Gastroesophageal sphincter (tissue), 4 donors: Measurements from ENCODE around the gene MYH8. TPM values are rescaled to one million over a fixed set of nuclear protein-coding genes. Genes with fewer than 3 reads are reported as not detected.

Experiments used
- ATAC-seq: fragments of 150-250 bp; one replicate; pipeline ENCODE4 v1.9.1; 2016; ENCODE audit warnings: mild to moderate bottlenecking, moderate library complexity
- H3K27ac ChIP-seq, 4 donors: fragments of 200-600 bp; sonication (generic) in 3 of 4; 1 replicate in 3 of 4; 2 replicates in 1 of 4; pipeline ENCODE4 v1.5.1; 2016 to 2019
- H3K27me3 ChIP-seq: fragments of 200-600 bp; sonication (generic); one replicate; pipeline ENCODE4 v1.5.1; 2019
- H3K36me3 ChIP-seq, 2 donors: fragments of 200-600 bp; sonication (generic); one replicate each; pipeline ENCODE4 v1.5.1; 2019; ENCODE audit warnings: control low read depth in 1 of 2
- H3K4me1 ChIP-seq, 3 donors: fragments of 200-600 bp; sonication (generic); 1 replicate in 2 of 3; 2 replicates in 1 of 3; pipeline ENCODE4 v1.5.1; 2016 to 2019; ENCODE audit warnings: control low read depth in 2 of 3
- H3K4me3 ChIP-seq, 2 donors: fragments of 200-600 bp; sonication (generic); one replicate each; pipeline ENCODE4 v1.5.1; 2019; ENCODE audit warnings: mild to moderate bottlenecking in 1 of 2, moderate library complexity in 1 of 2
- H3K9me3 ChIP-seq, 3 donors: fragments of 200-600 bp; sonication (generic); one replicate each; pipeline ENCODE4 v1.5.1; 2017 to 2019; ENCODE audit warnings: control low read depth in 2 of 3
- EP300 ChIP-seq: sonication (generic); formaldehyde crosslinking; IDR thresholded peaks from one replicate; pipeline ENCODE4 v1.6.1; 2017; ENCODE audit warnings: antibody characterized with exemption, mild to moderate bottlenecking
- POLR2A ChIP-seq, 2 donors: fragments of 450-650 bp; IDR thresholded peaks; one replicate each; pipeline ENCODE4 v1.6.1; 2017; ENCODE audit warnings: antibody characterized with exemption in 2 of 2, mild to moderate bottlenecking in 2 of 2, moderate library complexity in 1 of 2
- POLR2AphosphoS5 ChIP-seq: sonication (generic); formaldehyde crosslinking; IDR thresholded peaks from one replicate; pipeline ENCODE4 v1.6.1; 2017; ENCODE audit warnings: antibody characterized with exemption
- WGBS, 2 donors: methylation state at CpG; one replicate each; pipeline ENCODE4 v1.1.5; 2018; ENCODE audit warnings: low coverage in 1 of 2; 5-methylcytosine and 5-hydroxymethylcytosine counted together
- total RNA-seq, 4 donors: library from RNA; depleted of rRNA; stranded (reverse); fragments of >200 nt; gene quantifications; one replicate each; pipeline ENCODE4 v1.1.0, GENCODE V29; 2016
- TF ChIP-seq, protein P1 (sequence below), 4 experiments: fragments of 200-600 bp in 2 of 4; fragments of 450-650 bp in 2 of 4; sonication (generic) in 1 of 4; IDR thresholded peaks; one replicate each; pipeline ENCODE4 v1.5.1; 2017 to 2019; ENCODE audit warnings: antibody characterized with exemption in 4 of 4, mild to moderate bottlenecking in 2 of 4, moderate library complexity in 2 of 4

Gene MYH8
- total RNA-seq, 4 donors from 2014 or later: not detected

DNA sequence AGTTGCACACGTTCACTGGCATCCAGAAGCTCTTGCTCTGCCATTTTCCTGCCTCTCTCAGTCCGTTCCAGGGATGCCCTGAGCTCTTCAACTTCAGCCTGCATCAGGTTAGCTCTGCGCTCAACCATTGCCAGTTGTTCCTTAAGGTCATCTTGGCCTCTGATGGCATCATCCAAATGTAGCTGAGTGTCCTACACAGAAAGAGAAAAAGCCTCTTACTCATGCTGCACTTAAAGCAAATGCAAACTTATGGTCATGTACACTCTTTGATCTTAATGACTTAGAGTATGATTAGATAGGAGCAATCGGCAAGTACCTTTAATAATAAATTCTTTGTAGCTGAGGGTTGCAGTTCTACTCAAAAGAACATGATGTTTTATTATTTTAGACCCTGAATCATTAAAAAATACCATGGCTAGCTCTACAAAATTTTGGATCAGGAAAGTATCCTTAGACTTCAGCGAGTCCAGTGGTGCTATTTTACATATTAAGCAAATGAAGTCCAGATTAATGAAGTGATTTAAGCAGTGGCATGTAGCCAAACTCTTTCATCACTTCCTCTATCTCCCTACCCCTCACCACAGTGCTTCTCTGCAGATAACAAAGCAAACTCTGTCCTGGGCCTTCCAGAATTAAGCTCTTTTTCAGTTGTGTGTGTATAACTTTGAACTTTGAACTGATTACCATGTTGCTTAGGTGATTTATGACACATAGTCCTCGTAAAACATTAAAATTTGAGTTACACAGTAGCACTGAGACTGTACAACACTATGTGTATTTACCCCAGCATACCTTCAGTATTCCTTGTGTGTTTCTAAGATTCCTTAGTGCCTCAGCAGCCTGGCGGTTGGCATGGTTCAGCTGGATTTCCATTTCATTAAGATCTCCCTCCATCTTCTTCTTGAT, 25.5 kb upstream of the MYH8 start:
- H3K36me3 ChIP-seq: no peaks in the 10 kb centered on the region
- no peaks in the 10 kb centered on the region for H3K4me1 ChIP-seq
- no peaks in the 10 kb centered on the region for H3K27me3 ChIP-seq
- no peak for ATAC-seq
- no peak overlapping the region for H3K27ac ChIP-seq
- WGBS, 2 donors: 61 to 74% methylated on average over 6 to 7 of the region's 7 CpGs
- H3K4me3 ChIP-seq: no peak overlapping the region
- no peaks in the 10 kb centered on the region for H3K9me3 ChIP-seq
- TF ChIP-seq EP300 (no peak), POLR2A (IDR thresholded peaks at IDR 0.05) (no peak), POLR2AphosphoS5 (no peak)
- TF ChIP-seq, protein P1, sequence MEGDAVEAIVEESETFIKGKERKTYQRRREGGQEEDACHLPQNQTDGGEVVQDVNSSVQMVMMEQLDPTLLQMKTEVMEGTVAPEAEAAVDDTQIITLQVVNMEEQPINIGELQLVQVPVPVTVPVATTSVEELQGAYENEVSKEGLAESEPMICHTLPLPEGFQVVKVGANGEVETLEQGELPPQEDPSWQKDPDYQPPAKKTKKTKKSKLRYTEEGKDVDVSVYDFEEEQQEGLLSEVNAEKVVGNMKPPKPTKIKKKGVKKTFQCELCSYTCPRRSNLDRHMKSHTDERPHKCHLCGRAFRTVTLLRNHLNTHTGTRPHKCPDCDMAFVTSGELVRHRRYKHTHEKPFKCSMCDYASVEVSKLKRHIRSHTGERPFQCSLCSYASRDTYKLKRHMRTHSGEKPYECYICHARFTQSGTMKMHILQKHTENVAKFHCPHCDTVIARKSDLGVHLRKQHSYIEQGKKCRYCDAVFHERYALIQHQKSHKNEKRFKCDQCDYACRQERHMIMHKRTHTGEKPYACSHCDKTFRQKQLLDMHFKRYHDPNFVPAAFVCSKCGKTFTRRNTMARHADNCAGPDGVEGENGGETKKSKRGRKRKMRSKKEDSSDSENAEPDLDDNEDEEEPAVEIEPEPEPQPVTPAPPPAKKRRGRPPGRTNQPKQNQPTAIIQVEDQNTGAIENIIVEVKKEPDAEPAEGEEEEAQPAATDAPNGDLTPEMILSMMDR (IDR thresholded peaks at IDR 0.05): no peak

DNA sequence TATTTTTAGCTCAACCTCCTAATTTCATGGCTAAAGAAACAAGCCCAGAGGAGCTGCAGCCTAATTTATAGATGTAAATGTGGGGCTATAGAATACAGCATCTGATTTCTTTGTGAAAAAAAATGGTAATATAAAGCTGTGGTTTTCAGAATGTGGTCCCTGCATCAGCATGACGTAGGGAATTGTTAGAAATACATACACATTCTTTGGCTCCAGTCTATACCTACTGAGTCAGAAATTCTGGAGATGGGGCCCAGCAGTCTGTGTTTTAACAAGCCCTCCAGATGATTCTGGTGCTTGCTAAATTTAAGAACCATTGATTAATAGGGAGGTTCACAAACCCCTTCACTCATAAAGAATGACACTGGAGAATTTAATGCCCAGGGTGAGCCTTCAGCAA, 18.1 kb upstream of the MYH8 start:
- Histone ChIP-seq H3K4me1 (no peaks in the 10 kb centered on the region), H3K36me3 (no peaks in the 10 kb centered on the region), H3K27me3 (peaks cover 3% of the 10 kb centered on the region), H3K9me3 (peaks cover 0 to 7% (median 0%) of the 10 kb centered on the region in 3 donors), H3K4me3 (no peak overlapping the region), H3K27ac (no peak overlapping the region)
- ATAC-seq: no peak
- WGBS, 2 donors: 60 to 89% methylated on average over 1 of the region's 1 CpG
- no peak for TF ChIP-seq POLR2A (IDR thresholded peaks at IDR 0.05)
- TF ChIP-seq POLR2AphosphoS5: no peak
- no peak for TF ChIP-seq EP300
- TF ChIP-seq, protein P1 (IDR thresholded peaks at IDR 0.05): no peak

DNA sequence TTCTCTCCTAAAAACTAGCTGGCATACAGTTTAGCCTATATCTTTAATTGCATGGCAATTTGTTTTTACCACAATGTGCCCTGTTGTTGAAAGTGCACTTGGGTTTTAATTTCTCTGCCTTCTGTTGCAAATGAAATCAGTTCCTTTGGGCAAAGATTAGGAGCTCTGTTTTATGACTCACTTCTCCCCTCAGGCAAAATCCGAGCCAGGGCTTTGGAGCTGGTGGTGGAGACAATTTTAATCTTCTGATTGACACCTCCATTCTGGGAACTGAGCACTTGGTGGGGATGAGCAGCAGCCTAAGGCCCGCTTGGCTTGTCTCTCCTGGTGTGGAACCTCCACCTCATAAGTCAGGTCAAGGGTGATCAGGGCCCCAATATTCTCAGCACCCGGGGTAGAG, 13.3 kb upstream of the MYH8 start:
- no peak overlapping the region for H3K27ac ChIP-seq

DNA sequence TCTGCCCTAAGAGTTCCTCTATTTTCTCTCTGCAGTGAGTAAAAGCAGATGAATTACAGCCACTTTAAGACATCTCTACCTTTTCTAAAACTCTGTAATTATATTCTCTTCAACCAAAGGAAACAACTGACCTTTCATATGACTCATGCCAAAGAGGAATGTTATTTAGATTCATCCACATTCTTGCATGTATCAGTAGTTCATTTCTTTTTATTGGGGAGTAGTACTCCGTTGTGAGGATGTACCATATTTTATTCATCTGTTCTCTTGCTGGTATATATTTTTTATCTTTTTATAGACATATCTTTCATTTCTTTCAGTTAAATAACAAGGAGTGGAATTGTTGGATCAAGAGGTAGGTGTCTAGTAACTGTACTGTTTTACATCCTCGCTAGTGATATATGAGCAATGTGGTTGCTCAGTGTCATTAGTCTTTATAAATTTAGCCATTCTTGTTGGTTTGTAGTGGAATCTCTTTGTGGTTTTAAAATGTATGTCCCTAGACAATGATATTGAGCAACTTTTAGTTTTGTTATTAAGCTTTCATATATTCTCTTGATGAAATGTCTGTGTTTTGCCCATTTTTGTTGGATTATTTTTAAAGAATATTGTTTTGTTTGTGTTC, 7.8 kb upstream of the MYH8 start:
- Histone ChIP-seq H3K27ac (no peak overlapping the region), H3K27me3 (no peaks in the 10 kb centered on the region), H3K4me1 (no peaks in the 10 kb centered on the region), H3K9me3 (peaks cover 0 to 9% (median 0%) of the 10 kb centered on the region in 3 donors), H3K36me3 (no peaks in the 10 kb centered on the region), H3K4me3 (no peak overlapping the region)
- no peak for TF ChIP-seq EP300
- TF ChIP-seq, protein P1 (IDR thresholded peaks at IDR 0.05): no peak
- no peak for TF ChIP-seq POLR2AphosphoS5
- no peak for TF ChIP-seq POLR2A (IDR thresholded peaks at IDR 0.05)
- WGBS, 2 donors: 11 to 43% methylated on average over 1 to 2 of the region's 2 CpGs
- no peak for ATAC-seq

More for the DNA sequence above, 13.3 kb upstream of the MYH8 start:
- 80% methylated on average over 1 of the region's 3 CpGs; no CpG with 5 or more reads in 1 of the 2 donors for WGBS, 2 donors
- peaks cover 3% of the 10 kb centered on the region for H3K27me3 ChIP-seq
- ATAC-seq: no peak
- no peak overlapping the region for H3K4me3 ChIP-seq
- peaks cover 0 to 18% (median 0%) of the 10 kb centered on the region in 3 donors for H3K9me3 ChIP-seq
- H3K4me1 ChIP-seq: no peaks in the 10 kb centered on the region
- no peak for TF ChIP-seq EP300
- no peak for TF ChIP-seq POLR2AphosphoS5
- TF ChIP-seq, protein P1 (IDR thresholded peaks at IDR 0.05): no peak
- TF ChIP-seq POLR2A (IDR thresholded peaks at IDR 0.05): no peak
- no peaks in the 10 kb centered on the region for H3K36me3 ChIP-seq
